Amniotic epithelial cell (primary cell): ENCODE measurements around the gene ARHGEF11.

Experiments
- DNase-seq: peaks from one replicate; pipeline ENCODE4 v3.0.0-alpha.2; 2010; ENCODE audit warnings: low read depth

ARHGEF11 gene

GRCh38 chr1:157000686-157001085 is 44.9 kb downstream of the ARHGEF11 start:
- peak; percentile 7 for DNase-seq

GRCh38 chr1:156999596-157000320 is 45.8 kb downstream of the ARHGEF11 start:
- DNase-seq: no peak

- DNase-seq: no peak
Observed at GRCh38 chr1:156998840-156999500, 46.6 kb downstream of the ARHGEF11 start.

DNA sequence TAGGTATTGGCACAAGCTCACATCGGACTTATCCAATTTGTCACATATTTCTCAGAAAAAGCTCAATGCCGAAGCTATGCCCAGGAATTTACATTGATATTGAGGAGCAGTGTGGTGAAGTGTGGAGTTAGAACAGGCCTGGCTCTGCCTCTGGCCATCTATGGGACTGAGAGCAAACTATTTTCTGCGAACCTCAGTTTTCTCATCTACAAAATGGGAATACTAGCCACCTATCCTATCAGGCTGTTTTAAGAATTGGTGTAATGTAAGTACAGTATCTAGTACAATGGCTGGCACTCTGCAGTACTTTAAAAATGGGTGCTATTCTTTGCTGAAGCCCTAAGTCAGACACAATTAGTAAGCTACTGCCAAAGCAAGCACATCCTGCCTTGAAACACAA is 47.2 kb downstream of the ARHGEF11 start:
- no peak for DNase-seq

DNA sequence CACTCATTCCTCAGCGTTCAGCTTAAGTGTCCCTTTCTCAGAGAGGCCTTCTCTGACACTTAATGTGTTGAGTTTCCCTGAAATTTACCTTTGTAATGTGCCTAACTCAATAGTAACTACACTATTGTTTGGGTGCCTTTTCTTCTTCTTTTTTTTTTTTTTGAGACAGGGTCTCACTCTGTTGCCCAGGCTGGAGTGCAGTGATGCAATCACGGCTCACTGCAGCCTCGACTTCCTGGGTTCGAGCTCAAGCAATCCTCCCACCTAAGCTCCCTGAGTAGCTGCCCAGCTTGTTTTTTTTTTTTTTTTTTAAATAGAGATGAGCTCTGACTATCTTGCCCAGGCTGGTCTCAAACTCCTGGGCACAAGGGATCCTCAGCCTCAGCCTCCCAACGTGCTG is 50.1 kb downstream of the ARHGEF11 start:
- DNase-seq: no peak

DNA sequence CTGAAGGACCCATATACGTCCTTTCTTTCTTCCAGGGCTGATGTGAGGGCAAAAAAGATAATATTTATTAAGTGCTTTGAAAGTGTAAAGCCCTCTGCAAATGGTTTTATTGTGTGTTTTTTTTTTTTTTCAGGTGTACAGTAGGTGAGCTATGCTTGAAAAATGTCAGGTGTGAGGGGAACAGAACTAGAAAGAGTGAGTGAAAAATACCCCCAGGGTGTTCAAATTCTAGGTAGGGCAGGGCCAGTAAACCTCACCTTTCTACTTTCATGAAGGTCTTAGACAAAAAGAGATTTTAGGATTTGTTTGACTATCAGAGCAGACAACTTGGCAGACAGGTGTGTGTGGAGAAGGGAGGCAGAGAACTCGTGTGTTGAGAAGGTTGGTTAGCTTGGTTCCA is 51.3 kb downstream of the ARHGEF11 start:
- DNase-seq: no peak

DNA sequence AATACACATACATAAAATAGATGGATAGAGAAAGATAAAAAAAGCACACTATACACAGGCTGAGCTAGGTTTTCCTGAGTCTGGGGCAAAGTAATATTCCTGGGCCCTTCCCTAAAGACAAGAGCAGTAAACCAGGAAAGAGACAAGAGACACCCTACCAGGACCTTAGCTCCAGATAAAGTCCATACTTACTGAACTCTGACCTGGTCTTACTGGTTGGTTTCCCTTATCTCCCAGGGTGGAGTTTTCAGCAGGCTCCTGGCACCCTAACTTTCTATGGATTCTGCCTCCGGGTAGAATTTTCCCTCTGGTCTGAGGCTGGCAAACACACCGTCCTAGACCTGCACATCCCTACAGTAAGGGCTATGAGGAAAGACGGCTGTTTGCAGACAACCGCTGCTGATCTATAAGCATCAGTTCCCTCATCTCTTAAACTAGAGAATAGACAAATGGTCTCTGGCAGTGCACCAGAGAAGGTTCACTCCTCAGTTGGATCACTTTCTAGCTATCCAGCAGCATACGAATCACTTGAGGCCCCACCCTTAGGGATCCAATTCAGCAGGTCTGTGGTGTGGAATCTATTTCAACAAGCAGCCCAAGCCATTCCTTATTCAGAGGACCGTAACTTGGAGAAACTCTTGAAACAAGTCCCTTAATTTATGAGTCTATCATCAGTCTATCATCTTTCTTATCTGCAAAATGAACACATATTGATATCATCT is 52.0 kb downstream of the ARHGEF11 start:
- peak; percentile 6 for DNase-seq

DNA sequence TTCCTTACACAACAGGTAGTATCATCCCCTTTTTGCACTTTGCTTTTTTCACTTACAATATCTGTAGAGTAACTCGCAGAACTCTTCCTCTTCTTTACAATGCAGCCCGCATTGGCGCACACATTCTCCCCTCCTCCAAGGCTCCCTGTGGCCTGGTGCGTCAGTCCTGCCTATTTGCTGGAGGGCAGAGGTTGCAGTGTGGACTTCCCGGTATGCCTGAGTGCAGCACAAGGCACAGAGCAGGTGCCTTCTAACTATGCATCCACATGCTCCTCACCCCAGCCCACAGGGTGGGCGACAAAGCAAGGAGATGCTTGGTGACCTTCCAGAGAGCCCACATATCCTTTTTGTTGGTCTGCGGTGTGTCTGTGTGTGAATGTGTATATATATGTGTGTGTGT is 53.3 kb downstream of the ARHGEF11 start:
- DNase-seq: no peak

DNA sequence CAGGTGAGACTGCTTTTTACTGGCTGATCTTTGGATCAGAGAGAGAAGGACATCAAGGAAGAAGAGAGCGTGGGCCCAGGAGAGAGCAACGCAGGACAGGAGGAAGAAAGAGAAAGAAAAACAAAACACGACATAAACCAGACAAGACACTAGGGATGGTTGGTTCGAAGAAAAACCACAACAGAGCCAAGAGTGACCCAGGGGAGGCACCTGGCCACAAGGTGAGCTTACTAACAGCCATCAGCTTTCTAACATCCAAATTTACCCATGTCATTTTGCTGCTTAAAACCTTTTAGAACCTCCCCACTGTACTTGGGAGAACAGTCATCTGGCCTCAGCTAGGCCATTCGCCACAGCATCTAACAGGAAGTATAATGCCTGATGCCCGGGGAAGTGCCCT is 57.8 kb downstream of the ARHGEF11 start:
- no peak for DNase-seq

GRCh38 chr1:156980551-156980950 is 65.0 kb downstream of the ARHGEF11 start:
- no peak for DNase-seq

- DNase-seq: no peak
Observed at GRCh38 chr1:156975084-156975483, 70.5 kb downstream of the ARHGEF11 start.

DNA sequence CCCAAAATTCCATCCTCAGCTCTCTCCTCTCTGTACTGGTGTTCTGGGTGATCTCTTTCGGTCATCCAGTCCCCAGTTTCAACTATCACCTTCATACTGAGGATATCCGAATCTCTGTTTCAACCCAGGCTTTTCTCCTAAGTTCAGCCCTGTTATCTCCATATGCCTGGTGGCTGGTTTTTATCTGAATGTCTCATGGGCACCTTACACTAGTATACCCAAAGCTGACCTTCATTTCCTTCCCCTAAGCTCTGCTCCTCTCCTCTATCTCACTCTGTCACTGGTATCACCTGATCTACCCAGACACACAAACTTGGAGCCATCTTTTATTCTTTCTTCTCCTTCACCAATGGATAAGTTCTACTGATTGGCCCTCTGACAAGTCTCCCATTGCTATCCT is 72.1 kb downstream of the ARHGEF11 start:
- no peak for DNase-seq

GRCh38 chr1:156970017-156970416 is 75.5 kb downstream of the ARHGEF11 start:
- peak; percentile 4 for DNase-seq

DNA sequence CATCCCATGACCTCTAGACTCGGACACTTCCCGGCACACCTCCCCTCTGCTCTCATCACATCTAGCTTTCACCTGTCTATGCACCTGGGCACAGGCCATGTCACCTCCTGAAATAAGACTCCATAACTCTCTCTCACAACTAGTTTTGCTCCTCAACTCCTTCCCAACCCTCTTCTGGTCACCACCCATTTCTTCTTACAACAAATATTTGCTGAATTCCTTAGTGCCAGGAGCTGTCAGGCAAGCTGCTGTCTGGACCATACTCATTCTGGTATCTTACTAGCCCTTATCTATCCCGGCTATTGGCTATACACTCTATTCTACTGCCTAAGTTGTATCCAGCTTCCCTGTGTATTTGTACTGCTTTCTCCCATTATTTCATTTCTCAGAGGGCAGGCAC is 76.0 kb downstream of the ARHGEF11 start:
- DNase-seq: no peak

GRCh38 chr1:156964441-156964840 is 81.1 kb downstream of the ARHGEF11 start:
- no peak for DNase-seq

- no peak for DNase-seq
Observed at GRCh38 chr1:156963621-156964020, 81.9 kb downstream of the ARHGEF11 start.

- DNase-seq: no peak
Observed at GRCh38 chr1:156961709-156962108, 83.8 kb downstream of the ARHGEF11 start.

GRCh38 chr1:156959925-156960324 is 85.6 kb downstream of the ARHGEF11 start:
- no peak for DNase-seq

DNA sequence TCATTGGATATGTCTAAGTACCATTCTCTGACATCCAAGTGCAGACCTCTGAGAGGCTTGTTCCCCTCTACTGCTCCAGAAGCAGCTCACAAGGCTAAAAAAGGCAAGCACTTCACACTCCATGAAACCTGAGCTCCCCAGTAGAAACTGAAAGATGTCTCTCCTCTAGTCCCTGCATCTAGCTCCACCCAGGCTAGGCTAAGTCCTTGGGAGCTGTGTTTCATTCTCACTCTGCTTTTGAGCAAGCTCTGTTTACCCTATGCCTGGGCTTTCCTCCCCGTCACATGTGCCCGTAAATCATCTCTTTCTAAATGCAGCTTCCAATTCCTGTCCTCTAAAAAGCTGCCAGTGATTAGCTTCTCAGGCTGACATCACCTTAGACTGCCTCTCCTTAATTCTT is 86.1 kb downstream of the ARHGEF11 start:
- DNase-seq: peak; percentile 84

- peak; percentile 21 for DNase-seq
Observed at GRCh38 chr1:156958247-156958714, 87.3 kb downstream of the ARHGEF11 start.

DNA sequence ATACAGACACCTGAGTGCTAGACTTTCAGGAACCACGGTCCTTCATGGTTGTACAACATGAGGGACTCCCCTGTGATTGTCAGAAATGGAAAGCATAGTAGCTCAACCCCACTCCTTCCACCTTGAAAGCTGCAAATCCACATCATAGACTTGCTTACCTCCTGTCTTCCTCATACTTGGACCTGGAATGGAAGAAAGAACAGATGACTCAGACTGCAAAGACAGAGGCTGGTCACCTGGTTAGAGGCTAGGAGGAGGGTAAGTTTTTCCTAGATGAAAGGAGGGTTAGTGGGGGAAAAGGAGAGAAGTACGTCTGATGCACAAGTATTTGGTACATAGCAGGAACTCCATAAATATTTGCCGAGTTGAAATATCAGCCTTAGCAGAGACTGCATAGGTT is 87.9 kb downstream of the ARHGEF11 start:
- DNase-seq: peak; percentile 7

GRCh38 chr1:156956333-156956732 is 89.2 kb downstream of the ARHGEF11 start:
- no peak for DNase-seq

DNA sequence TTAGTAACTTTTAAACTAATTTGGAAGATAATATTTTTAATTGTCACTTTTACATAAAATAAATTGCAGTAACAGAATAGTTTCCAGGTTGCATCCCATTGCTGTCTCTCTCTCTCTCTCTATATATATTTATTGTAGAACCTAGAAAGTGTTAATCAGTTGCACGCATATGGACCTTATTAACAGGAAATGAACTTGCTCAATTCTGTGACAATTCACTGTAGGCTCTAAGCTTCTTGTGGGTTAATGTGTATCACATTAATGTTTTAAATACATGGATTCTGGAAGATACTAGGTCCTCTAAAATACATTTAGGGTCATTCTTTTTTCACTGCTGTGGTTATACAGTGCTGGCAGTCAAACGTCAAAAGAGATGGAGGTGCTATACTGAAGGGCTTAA is 92.0 kb downstream of the ARHGEF11 start:
- DNase-seq: no peak
